NCI-H1436 (cell line): Measurements from ENCODE around the gene SLC1A3.
"Not testable (repeated sequence)": the region's sequence is repeated elsewhere in the genome, so short reads cannot be mapped to it uniquely, and the experiment has no call there.

ENCODE experiments used
- DNase-seq: peaks from one replicate; lab custom pipeline; 2025; lab: John Stamatoyannopoulos, UW

The SLC1A3 gene

DNA sequence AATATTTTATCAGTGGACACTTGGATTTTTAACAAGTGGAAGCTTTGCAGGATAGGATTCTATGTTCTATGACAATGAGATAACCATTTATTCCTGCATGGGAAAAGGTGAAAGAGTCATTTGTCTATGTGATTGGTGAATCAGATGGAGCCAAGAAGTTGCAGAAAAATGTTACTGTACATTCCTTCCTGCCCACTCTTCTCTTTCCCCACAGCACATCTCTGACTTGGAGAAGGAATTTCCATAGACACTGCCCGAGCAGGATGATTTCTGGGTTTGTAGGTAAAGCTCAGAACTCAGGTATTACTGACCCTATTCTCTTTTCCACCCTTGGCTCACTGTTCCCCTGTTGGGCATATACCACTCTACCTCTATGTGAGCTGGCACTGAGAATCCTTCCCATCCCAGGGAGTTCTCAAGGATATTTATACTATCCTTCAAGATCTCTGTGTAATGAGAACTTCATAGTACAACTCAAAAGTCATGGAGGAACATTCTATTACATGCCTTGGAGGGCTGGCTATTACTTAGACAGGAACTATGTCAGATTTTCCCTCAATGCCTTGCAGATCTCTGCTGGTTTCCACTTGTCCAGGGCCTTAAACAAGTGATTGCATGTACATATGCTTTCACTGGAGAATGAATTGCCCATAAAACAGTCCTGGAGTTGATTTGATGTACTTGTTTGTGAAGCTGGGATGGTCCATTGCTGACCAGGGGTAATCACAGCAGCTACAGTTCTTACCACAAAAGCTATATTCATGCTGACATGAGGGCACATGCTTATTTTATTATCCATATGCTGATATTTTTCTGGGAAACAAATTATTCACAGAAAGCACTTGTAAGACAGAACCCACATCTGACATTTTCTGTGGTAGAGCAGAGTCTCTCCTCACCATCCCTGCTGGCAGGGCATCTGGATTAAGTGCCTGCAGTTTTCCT lies 24.1 kb downstream of the SLC1A3 start:
- no peak for DNase-seq

DNA sequence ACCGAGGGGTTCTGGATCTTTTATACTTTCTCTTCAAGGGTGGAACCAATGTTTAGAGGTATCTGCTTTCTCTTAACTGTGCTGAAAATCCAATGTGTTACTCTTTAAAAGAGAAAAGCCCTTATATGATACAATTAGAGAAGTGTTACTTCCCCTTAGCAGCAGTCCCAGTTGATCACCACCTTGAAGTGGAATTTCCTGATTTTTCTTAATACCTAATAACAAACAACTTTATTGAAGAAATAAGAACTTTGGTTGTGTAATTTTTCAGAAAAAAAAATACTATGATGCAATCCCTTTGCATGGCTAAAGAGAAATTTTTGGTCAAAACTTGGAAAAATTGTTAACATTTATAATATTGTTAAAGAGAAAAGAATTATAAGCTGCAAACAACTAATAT lies 24.7 kb downstream of the SLC1A3 start:
- no peak for DNase-seq

DNA sequence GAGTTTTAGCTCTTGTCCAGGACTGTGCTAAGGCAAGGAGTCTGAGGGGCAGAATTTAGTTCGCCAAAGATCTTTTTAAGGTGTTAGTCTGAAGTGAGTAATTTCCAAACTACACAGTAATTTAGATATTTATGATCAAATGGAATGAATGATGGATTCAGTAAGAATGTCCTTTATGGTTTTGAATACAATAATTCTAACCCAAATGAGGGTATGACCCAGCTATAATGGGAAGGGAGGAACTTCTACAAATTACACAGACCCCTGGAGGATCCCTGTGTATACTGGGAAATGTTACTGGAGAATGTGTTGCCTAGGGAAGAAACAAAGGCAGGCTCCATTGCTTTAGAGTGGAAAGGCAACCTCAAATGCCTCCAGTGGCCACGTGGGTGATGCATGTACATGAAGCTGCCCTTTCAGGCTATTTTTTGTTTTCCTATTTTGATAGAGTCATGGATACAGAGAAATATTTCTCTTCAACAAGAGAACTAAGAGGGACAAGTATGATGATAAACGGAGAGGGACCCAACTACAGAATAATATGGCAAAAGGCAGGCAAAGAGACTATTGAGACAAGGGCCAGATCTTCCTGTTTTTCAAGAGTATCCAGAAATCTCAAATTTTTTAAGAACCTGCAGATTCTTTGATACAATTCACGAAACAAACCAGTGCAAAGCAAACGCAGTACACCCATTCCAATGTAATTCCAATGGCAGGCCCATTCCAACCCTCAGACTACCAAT lies 25.4 kb downstream of the SLC1A3 start:
- DNase-seq = no peak

DNA sequence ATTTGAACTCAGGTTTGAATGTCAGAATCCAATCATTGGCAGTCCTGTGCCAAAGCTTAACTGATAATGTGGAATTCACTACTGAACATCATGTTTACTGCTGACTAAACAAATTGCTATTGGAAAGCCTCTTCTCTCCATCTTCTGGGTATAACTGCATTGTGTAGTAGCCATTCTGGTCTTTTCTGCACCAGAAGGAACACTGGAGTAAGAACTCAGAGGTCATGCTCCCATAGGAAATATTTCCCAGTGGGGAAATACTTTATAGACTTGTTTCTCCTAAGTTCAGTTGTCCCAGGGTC lies 25.9 kb downstream of the SLC1A3 start:
- DNase-seq = no peak

DNA sequence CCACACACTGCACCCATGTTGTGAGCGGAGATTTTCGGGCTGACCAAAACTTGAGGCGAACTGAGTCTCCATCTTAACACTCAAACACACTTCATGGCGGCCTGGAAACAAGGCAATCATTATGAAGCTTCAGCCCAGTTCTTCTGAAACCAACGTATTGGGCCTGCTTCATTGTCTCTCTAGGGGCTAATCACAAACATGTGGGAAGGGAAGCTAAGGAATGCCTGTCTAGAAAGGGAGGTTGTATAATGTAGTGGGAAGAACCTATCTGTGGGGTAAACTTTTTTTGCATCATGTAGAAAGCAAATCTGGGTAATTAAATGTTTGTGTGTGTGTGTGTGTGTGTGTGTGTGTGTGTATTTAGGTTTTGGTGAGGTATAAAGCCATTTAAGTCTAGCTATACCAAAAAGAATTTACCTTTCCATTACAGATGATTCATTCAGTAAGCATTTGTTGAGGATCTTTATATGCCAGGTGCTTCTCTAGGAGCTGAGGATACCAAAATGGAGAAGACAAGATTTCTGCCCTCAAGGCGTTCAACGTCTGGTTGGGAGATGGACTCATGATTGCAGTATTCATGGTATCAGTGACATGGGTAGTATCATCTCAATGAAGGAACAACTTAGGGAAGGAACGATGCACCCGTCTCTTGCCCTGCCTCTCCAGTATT lies 29.4 kb downstream of the SLC1A3 start:
- DNase-seq = no peak

DNA sequence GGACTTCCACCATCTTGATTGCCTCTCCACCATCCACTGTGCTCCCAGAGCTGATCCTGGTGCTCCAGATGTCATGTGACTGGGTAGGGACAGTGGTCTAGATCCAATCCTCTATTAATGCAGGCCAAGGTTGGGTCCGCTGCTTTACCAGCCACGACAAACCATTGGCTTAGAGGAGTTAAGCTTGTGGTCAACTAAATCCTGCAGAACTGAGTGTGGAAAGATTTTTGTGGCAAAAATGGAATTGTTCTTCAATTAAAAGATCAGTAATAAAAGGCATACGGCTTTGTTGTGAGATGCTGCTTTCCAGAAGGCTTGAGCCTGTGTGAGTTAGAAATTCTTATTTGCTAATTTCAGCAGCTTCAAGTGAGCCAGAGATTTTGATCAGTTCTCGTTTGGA lies 30.7 kb downstream of the SLC1A3 start:
- no peak for DNase-seq

DNA sequence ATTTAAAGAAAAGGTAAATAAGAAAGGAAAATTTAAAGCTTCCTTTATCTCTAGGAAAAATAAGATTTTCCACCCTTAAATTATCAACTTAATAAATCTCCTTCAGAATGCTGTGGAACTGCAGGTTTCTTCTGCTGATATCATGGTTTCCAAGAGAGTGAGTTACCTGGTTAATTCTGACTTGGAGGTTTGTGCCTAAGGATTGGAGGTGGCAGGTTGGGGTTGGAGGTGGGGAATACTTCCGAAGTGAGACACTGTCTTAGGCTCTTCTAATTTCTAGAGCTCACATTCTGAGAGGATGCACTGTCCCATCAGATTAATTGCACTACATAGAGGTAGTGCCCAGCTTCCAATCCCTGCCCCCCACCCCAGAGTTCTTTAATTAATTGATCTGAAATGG lies 31.1 kb downstream of the SLC1A3 start:
- DNase-seq = no peak

DNA sequence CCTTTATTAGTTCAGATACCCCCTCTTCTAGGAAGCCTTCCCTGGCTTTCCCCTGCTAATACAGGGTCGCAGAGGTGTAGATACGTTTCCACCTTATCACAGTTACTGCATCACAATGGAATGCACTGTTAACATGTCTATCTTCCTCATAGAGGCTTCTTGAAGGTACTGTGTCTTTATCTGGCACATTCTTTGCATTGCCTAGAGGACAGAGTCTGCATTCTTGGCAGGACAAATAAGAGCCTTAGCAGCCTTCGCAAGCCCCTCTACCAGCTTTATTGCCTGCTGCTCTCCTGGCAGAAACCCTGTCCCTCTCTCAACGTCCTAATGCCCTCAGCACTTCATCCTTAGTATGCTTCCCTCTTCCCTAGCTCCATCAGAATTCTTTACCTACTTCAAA lies 31.6 kb downstream of the SLC1A3 start:
- DNase-seq = no peak

DNA sequence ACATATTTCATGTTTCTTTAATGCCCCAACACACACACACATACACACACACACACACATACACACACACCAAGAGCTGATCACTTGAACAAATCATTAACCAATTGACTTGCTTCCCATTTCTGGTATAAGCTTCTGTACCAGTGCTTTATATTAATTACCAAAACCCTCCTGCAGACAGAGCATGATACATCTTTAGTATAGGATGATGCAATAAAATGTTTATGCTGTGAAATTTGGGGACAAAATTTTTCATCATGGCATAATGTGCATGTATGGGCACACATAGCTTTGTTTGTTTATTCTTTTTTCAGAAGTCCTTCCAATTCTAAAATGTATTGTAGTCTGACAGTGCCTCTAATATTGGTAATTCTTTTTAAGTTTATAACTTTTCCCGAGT lies 34.5 kb downstream of the SLC1A3 start:
- no peak for DNase-seq

DNA sequence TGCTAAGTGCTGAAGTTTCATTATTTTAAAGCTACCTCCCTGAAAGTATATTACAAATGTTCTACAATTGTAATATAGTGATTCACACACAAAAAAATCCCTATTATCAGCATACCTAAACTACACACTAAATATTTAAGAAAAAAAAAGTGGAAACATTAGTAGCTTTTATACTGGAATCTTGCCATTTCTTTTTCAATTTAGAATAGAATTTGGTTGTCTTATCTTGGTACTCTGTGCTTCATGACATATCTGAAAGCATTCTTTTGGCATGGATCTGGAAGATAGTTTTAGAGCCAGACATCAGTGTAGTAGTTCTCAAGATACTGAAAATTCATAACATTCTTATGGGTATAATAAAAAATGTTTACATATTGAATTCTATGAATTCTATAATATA lies 35.0 kb downstream of the SLC1A3 start:
- DNase-seq = no peak

DNA sequence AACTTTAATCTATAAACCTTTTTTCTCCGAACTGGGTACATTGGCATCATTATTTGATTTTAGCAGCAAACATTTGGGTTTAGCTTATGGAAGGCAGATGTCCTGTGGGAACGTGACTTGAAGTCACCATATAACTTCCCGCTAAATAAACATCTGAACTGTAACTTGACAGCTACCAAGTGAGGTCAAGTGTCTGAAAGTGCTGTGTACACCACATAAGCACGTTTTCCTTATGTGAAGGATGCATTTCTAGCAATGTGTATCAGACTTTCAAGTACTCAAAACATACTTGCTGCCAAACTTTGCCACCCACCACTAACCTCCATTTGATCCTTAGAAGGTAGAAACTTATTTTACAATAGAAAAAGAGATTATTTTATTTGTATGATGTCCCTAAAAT lies 35.7 kb downstream of the SLC1A3 start:
- DNase-seq = no peak

DNA sequence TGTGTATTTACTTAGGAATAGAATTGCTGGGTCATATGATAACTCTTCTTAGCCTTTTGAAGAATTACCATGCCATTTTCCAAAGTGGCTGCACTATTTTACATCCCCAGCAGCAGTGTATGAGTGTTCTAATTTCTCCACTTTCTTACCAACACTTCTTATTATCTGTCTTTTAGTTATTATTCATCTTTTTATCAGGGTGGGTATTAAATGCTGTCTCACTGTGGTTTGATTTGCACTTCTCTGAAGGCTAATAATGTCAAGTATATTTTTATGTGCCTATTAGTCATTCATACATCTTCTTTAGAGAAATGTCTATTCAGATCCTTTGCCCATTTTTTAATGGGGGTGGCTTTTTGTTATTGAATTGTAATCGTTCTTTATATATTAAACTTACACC lies 36.8 kb downstream of the SLC1A3 start:
- DNase-seq = no peak

DNA sequence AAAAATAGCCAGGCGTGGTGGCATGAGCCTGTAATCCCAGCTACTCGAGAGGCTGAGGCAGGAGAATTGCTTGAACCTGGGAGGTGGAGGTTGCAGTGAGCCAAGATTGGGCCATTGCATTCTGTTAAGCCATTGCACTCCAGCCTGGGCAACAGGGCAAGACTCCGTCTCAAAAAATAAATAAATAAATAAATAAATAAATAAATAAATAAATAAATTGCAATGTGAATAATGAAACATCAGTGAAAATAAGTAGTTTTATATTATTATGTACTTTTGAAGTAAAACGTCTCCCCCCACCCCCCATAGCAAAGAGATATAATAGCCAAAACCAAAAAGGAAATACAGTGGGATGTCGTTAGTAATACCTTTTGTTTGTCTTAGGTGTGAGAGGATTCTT lies 37.4 kb downstream of the SLC1A3 start:
- DNase-seq = not testable (repeated sequence)

DNA sequence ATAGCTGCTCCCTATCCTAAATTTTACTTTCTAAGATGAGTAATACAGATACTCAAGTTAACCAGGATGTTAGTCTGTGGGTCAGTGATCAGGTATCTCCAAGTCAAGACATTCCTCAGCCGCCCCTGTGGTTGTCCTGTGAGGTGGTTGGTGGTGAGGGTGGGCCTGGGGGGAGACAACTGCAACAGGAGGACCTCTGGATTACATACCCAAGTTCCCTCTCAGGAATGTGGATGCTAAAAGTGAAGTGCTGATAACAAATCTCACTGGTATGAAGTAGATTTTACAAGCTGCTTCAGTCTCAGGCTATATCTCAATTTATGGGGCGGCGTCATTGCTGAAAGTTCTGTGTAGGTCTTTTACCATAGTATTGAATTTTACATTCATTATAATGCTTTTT lies 38.3 kb downstream of the SLC1A3 start:
- no peak for DNase-seq

DNA sequence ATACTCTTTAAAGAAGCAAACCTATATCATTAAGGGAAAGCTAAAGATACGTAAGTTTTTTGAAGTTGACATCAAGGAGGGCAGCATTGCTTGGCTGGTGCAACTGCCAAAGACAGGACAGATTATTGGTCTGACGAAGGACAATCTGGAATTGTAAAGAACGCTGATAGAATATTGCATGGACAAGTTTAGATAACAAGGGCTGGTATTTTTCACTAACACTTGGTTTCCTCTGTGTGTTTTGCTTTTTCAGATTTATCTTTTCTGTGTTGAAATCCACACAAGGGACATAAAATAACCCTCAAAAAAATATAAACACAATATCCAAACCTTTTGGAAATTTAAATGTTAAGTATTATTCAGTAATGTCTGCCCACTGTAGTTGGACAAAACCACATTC lies 39.7 kb downstream of the SLC1A3 start:
- DNase-seq = no peak

DNA sequence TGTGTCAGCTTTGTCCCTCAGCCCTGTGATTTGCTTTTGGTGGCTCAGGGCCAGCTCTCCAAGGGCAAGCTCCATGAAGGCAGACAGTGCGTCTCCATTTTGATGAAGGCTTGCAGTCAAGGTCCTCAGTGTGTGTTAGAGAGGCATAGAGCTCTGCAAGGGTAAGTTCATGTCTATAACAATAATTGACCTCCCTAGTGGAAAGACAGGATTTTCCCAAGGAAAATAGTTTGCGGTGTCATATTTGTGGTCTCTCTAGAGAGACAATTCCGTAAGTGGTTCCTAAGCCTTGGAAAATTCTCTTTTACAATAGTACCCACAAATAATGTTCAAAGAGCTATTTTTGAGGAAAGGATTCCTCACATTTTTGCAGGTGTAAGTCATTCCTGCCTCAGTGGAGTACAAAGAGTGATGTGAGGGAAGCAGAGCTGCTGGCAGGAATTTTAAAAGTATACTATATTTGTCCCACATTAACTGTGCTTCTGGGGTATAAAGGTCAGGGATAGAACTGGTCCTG lies 40.2 kb downstream of the SLC1A3 start:
- no peak for DNase-seq

DNA sequence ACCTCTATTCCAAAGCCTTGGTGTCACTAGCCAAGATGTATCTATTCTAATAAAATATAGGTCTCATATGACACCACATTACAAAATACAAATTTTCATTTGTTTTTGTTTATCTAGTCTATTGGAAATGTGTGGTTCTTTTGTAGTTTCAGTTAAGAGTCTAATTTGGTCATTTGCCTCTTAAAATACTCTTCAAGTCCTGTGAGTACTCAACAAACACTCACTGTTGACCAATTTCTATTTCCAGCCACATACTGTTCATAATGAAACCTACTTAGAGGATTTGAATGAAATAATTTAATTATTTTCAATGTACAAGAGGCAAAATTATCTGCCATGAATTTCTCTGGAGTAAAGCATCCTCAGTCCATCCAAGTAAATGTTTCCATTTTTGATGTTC lies 40.6 kb downstream of the SLC1A3 start:
- no peak for DNase-seq

DNA sequence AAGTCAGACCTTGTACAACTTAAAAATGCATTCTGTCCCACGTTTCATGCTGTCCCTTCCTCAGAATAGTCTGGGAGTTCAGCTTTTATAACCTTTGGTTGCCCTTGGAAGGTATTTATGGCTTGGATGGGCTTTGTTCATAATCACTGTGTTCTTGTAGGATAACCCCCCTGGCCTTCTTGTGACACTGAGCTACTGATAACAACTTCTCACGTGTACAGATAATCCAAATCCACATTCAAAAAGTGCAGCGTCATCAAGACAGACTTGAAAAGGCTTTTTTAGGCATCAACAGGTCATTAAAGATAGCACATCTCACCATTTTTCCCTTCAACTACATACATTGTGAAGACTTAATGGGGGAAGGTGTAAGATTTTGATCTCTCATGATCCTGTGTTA lies 42.0 kb downstream of the SLC1A3 start:
- DNase-seq = no peak

DNA sequence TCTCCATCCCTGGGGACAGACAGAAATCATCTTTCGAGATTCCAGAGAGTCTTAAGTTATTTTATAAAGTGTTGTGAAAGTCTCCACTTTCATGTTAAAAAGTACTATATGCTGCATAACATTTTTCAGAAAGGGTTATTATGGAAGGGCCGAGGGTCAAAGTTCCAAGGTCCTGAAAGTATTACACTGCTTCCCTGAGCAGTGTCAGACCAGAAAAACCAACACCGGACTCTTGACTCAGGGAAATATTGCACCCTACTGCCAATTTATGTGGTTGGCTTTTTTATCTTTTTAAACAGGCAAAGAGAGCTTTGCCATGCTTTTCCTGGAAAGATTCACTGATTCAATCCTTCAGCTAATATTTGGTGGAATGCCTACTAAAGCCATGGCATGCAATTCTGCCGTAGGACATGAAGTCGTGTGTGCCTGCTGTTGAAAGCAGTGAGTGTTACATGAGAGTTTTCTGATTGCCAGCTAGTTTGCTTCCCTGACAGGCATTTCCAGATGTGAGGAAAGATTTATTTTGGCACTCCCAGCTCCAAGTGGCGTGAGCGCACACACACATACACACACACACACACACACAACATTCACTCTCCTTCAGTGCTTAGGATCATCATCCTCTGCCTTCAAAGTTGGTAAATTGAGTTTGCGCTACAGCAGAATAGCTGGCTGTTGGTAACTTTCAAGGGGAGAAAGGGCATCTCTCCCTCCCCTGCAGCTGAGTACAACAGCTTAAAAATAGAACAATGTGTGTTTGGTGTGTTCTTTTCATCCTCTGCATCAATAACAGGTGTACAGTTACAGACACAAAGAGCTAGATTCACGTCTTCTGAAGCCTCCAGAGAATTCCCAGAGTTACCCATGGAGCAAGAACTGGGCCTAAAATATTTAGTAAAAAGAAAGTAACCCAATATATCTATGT lies 45.6 kb downstream of the SLC1A3 start:
- no peak for DNase-seq

DNA sequence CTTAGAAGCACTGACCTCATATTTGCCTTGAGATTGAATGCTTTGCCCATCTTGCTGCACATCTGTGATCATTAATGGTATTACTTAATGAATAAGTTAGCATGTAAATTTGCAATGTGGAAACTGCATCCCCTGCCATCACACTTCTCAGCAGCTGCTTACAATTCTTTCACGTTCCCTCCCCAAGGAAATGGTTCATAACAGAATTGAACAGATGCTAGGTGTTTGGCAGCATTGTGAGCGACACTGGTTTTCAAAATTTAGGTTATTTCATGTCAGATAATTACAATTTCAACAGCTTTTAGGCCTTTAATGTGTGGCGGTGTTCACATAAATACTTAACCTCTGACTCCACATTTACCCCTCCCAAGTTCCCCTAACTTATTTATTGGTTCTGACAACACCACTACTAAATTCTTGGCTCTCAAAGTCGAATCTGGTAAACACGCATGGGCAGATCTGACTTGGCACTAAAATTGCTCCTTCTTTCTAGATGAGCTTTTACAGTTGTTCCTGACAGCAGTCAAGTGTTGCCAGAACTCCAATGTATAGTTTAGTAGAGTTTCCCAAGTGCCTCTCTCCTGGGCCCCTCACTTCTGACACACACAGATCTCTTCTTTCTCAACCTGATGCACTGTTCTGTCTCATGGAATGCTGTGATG lies 46.8 kb downstream of the SLC1A3 start:
- no peak for DNase-seq

DNA sequence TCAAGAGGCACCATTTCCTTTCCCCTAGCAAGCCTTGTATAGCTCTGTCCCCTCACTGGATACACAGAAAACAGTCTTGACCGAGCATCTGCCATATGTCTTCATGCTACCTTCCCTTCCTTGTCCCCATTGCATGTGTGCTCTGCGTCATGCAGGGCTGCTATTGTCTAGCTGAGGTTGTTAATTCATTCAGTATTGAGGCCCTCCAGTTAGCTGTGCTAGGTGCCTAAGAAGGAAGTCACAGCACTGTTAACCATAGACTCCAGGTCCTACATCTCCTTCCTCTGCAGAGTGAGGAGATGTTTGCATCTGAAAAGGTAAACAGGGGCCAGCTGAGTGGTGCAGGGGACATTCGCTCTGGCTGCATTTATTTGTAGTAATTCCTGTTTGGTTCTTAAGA lies 48.2 kb downstream of the SLC1A3 start:
- DNase-seq = no peak
